Inferior parietal cortex (tissue), 1 donor: ENCODE data around the gene RBSN.
A peak's percentile ranks its signal among the peaks of the same experiment; 100 is the strongest.

Experiments
- DNase-seq: peaks from one replicate; pipeline ENCODE4 v3.0.0-alpha.2; 2016; ENCODE audit errors: extremely low spot score

The RBSN gene

DNA sequence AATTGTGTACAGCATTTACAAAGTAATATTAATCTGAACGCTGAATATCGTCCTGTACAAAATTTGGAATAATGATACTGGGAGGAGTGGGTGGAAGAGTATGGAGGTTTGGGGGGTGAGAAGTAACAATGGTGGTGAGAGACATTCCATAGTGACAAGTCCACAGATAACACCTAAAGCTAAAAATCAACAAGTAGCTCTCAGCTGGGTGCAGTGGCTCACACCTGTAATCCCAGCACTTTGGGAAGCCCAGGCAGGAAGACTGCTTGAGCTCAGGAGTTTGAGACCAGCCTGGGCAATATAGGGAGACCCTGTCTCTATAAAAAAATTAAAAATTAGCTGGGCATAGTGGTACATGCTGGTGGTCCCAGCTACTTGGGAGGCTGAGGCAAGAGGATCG, 38.9 kb downstream of the RBSN start:
- no peak for DNase-seq

DNA sequence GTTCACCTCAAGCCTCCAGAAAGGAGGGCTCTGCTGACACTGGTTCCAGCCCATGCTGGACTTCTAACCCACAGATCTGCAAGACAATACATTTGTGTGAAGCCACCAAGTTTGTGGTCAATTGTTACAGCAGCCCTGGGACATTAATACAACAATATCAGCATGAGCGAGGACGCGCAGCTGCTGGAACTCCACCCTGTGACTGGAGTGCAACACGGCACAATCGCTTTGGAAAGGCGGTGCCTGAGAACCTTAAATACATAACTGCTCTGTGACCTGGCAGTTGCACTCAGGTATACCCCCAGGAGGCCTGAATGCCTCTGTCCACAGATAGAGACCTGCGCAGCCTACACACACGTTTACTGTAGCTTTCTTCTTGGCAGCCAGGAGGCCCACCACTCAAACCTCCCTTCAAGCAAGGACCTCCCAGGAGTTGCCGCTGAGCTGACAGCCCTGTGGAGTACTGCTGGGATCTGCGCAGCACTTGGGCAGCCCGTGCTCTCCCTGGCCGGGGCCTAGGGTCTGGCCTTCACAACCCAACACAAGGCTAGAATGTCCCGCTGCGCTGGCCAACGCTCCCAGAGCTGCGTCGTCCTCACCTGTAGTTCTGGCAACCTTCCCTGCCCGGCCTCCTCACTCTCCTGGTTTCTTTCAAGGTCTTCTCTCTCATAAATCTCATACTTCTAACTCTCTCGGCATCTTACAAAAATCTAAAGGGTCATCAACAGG, 42.1 kb downstream of the RBSN start:
- DNase-seq = no peak

DNA sequence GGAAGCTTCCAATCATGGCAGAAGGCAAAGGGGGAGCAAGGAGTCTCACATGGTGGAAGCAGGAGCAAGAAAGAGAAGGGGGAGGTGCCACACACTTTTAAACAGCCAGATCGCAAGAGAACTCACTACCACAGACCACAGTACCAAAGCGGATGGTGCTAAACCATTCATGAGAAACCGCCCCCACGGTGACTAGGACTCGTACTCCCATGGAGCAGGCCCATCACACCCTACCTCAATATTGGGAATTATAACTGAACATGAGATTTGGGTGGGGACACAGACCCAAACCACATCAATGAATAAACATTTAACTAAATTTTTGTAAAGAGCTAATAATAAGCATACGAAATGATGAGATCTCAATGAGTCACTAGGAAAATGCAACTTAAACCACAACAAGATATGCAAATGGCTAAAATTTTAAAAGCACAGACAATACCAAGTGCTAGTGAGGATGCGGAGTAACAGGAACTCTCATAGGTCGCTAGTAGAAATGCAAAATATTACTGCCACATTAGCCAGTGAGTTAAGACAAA, 43.9 kb downstream of the RBSN start:
- DNase-seq = no peak

DNA sequence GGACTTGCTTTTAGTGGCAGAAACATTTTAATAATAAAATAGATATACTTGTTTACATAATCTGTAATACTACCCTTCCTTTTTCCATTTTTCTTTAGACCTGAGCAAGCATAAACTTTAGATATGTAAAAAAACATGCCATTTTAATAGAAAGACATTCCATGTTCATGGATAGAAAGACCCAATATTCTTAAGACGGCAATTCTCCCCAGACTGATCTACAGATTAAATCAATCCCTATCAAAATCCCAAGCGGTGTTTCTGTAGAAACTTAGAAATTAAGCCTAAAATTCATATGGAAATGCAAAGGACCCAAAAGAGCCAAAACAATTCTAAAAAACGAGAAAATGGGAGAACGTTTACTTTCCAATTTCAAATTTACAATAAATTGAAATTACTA, 45.4 kb downstream of the RBSN start:
- DNase-seq = no peak

DNA sequence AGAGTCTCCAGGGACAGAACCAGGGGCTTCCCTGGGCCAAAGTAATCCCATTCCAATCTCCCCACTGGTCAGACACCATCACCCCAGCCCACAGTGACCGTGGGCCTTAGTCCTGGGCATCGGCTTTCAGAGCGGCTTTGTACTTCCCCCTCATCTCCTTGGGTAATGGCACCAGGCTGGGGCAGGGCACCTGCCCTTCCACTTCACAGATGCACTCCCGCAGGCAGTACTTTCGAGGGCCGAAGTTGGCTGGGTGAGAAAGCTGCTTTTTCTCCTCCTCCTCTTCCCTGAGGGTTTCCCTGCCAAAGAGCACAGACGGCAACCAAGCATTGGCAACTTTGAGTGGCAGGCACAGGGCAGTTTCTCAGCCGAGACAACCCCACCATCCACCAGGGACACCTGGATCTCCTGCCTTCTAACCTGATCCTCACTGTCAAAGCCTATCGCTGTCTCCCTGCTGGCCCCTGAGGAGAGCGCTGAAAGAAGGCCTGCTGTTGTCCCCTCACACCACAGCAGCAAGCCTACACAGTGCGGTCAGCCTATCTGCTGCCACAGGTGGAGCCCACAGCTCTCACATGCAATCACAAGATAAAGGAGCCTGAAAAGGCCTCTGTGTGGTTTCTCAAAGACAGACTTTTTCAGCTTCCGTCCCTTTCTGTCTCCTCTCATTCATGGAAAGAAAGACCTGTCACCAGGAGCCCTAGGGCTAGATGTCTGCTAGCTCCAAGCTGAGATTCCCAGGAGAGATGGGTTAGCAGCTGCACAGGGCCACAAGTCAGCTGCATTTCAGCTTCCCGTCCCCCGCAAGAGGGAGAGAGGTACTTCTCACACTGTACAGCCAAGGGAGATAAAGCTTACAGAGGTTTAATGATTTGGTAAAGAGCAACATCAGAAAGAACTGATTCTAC, 46.4 kb downstream of the RBSN start:
- DNase-seq = peak; percentile 42

DNA sequence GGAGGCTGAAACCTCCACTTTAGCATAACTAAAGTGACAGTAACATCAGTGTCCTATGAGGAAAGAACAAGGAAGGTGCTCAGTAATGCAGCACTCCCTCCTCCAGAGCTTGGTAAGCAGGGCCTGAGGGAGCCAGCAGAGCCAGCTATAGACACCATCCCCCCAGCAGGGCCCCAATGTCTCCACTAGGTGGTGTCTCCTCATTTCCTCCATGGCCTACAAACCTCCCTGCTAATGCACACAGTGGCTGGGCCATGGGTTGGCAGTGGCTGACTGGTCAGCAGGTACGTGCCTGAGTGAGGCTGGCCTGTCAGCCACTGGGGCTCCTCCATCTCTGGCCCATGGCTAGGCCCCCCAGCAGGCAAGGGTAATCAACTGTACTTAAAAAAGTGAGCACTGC, 47.4 kb downstream of the RBSN start:
- no peak for DNase-seq

DNA sequence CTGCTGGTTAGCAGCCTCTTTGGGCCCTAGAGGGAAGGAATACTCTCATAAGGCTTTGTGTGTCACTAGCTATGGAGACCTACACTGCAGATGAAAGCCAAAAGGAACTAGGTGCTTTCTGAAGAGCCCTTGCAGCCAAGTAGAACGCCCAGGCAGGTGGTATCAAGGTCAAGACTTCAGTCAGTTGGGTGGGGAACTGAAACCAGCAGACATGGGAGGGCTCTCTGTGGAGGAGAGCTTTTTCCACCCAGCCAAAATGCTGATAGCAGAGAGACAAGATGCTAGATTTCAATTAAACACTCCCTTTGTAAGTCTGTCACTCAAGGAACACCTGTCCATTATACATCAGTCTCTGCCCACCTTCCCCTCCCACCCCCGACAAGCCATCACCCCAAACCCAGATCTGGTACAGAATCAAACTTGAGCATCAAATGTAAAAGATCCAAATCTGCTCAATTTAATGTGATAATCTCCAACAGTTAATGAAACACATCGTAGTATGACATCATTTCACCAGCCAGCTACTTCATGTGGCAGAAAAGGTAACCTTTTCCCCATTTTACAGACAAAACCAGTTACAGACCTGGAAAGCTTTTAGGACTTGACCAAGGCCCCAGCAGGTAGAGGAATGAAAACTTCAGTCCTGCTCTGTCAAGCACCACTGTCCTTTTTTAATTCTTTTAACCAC, 48.4 kb downstream of the RBSN start:
- DNase-seq = no peak

DNA sequence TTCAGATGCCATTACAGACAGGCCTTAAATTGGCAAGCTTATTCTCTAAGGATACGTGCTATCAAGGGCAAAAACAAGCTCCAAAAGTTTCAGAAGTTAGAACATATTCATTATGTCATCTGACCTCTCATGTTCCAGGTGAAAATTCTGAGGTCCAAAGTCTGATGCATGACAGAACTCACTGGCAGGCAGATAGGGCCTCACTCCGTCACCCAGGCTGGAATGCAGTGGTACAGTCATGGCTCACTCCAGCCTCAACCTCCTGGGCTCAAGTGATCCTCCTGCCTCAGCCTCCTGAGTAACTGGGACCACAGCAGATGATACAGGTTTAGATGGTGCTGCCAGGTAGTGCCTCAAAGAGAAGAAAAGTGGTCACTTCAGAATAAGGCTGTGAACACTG, 49.4 kb downstream of the RBSN start:
- DNase-seq = no peak

DNA sequence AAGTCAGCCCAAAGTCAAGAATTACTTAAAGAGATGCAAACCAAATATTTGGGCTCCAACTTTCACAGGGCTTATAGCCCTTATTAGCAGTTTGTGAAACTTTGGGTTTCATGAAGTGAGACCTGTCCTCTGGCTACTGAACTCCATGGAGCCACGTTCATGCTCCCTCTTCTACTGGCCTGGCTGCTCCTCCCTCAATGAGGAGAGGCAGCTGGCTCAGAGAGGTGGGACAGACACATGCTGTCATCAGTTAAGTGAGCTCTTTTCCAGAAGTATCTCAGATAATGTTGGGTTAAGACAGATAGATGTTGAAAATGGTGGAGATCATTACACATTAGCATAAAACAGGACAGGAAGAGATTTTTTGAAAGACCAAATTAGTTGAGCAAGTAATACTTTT, 53.3 kb downstream of the RBSN start:
- DNase-seq = no peak

DNA sequence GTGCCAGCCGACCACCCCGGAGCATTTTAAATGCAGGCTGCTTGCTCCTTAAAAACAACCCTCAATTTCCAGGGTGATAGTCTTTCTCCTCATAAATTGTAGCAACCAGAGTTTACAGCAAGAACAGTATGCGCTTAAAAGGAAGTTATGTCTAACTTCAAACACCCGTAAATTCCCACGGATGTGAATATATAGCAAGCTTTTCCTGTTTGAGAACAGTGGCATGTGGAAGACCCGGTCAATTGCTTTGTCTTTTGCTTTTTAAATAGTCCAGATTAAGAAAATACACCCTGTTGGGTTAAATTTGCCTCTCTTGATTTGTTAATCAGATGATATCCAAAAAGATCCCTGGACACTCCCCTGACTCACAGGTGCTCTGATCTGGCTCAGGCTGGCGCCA, 54.6 kb downstream of the RBSN start:
- no peak for DNase-seq

DNA sequence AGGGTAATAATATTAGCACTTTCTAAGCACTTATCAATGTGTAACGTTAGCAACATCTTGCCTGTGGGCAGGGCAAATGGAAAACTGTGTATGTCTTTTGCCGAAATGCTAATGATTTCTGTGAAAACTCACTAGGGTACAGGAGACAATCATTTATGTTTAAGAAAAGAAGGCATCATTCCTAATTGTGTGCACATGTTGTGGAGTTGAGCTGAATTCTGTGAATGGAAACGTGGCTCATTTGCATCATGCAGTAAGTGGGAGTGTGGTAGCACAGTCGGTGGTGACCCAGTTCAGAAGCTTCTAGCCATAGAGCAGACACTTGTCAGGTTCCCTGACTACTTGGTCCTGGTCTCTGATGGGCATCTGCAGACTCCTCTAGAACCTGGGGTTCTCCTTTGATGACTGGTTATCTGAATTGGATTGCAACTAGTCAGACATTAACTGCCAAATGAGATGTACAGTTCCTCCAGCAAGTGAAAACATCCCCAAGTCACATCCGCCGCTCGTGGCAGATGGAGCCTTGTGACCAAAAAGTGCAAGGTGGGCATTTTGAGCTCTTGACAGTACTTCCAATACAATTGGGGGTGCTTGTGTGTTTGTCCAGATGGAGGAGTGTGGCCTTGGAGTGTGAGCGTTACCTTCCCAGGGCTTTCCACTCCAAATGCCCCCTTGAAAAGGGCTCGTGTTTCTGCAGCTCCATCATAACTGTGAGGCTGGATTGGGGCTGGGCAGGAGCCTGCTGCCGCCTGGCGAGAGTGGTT, 55.4 kb downstream of the RBSN start:
- DNase-seq = no peak

DNA sequence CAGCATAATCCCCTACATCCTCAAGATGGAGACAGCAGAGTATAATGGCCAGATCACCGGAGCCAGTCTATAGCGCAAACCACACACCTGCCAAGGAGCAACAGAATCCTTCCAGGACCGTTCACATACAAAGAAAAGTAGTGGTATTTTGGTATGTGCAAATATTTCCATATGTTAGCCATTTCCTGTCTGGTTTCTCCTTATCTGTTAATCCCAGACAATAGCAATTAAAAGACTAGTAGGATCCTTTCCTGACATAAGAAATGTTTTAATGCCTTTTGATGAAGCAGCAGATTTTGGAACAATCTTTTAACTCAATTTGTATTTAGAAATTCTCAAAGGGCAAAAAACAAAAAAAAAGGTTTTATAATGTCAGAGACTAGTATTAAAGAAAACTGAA, 56.0 kb downstream of the RBSN start:
- DNase-seq = no peak

DNA sequence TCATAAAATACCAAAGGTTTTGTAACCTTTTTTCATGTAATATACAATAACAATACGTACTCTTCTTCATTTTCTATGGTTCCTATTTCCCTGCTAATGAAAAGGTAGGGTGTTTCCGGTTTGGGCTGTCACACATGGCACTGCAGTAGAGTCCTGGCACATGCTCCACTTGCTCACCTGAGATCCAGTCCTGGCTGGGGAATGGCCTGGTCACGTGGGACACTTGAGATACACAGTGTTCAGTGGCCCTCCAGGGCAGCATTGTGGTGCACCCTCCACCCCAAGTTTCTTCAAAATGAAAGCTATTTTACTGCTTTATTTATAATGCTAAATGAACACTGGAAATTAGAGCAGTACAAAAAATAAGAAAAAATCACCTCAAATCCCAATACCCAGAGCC, 57.0 kb downstream of the RBSN start:
- no peak for DNase-seq

DNA sequence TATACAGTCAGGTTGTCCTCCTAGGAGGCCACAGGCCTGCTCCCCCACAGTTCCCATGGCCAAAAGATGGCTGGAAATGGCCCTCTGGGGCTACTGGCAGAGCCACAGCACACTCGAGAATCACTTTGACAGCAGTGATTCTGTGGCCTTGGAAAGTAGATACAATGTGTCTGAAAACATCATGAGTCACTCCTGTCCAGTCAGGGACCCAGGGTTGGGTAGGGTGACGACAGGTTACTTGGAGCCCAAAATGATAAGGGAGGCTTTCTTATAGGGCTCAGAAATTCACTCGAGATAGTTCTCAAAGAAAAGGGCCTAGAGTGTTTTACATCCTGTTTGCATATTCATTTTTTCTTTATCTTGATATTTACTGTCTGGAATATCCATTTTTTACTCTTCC, 58.1 kb downstream of the RBSN start:
- no peak for DNase-seq

DNA sequence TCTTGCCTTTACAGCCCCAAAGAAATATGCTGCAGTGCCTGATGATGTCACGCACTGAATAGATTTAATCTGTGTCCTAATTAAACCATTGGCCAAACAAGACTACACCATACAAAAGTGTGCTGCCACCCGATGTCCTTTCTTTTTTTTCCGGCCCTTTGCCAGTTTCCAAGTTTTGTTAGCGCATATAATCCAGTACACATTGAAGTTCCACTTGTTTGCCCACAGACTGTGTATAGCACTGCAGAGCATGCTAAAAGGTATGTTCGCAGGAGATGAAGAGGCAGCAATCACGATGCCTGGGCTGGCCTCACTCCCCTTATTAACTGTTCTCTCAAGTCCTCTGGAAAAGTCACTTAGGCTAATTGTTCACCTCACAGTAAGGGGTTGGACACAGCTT, 60.6 kb downstream of the RBSN start:
- DNase-seq = no peak

DNA sequence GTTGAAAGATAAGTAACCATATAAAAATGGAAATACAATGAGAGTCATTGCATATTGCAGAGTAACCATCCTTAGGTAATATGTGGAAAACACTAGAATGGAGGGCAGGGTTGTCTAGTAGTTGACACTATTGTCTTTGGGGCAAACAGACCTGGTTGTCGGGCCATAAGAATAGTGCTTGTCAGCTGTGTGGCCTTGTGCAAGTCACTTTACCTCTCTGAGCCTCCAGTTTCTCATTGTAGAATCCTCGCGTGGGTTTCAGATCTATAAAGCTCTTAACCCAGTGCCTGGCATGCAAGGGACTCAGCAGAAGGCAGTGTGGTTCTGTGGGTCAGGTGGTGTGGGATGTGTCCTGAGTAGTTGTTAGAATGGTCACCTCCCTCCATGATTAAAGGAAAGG, 65.8 kb downstream of the RBSN start:
- no peak for DNase-seq

DNA sequence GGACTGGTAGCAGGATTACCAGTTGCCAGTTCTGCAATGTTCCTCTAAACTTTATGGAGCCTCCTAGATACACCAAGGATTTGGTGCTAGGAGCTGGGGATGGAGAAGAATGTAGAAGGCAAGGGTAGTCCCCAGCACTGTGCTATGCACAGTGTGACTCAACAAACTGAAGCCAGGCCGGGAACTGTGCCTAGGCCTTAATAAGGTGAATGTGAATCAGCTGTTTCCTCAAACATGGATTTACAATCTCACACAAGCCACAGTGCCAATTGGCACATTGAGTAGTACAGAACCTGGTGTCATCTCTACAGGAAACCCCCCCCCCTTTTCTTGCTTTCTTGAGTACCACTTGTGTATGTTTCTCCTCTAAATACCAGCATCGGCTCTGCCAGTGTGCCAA, 66.3 kb downstream of the RBSN start:
- DNase-seq = no peak

DNA sequence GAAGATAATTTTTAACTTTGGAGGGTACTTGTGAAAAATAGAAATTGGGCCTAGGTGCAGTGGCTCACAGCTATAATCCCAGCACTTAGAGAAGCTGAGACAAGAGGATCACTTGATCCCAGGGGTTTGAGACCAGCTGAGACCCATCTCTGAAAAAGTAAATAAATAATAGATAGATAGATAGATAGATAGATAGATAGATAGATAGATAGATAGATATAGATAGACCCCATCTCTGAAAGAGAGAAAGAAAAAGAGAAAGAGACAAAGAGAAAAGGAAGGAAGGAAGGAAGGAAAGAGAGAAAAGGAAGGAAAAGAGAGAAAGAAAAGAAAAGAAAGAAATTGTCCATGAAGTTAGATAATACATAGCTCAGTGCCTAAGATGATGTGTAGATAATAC, 69.3 kb downstream of the RBSN start:
- DNase-seq = no peak

DNA sequence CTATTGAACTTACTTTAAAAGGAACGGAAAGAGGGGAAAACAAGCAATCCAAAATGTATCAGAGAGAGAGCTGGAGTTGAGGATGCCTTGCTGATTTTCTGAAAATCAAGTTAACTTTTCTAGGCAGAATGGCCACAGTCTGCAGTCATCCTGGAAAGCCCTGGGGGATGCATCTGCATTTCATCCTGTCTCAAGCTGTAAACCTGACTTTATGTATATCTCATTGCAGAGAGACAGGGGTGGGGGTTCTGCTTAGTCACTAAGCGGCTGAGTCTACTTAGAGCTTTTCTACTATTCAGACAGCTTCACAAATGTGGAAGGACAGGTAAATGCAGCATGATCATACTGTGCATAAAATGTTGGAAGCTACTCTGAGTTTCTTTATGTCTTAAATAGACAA, 75.2 kb downstream of the RBSN start:
- no peak for DNase-seq

DNA sequence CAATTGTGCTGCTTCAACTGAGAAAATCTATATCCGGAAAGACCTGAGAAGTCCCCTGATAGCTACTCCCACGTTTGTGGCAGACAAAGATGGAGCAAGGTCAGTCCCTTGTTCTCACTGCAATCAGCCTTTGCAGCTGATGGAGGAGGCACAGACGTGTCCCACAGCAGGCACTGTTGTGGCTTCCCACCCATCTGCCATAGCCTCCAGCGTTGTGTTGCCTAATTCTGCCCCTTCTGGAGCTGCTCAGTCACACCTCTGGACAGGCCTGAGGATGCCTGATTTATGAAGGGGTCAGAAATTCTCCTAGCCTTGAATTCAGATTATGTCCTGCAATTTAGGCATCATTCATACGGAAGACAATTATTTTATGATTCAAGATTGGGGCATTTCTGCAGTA, 75.7 kb downstream of the RBSN start:
- DNase-seq = no peak
